ENCODE measurements around the gene TLK2.

TLK2 gene

GRCh38 chr17:62627904-62628633 lies 149.4 kb downstream of the TLK2 start:
- peak; percentile 96 for DNase-seq

- peak; percentile 68 for DNase-seq
Measured at GRCh38 chr17:62628831-62629555, 150.4 kb downstream of the TLK2 start.

- DNase-seq: no peak
Measured at GRCh38 chr17:62629556-62630364, 151.1 kb downstream of the TLK2 start.

GRCh38 chr17:62630365-62631085 lies 151.9 kb downstream of the TLK2 start:
- no peak for DNase-seq

- DNase-seq: no peak
Measured at GRCh38 chr17:62631086-62631935, 152.7 kb downstream of the TLK2 start.

- no peak for DNase-seq
Measured at GRCh38 chr17:62631936-62632924, 153.6 kb downstream of the TLK2 start.

GRCh38 chr17:62637809-62638208 lies 159.2 kb downstream of the TLK2 start:
- DNase-seq: no peak

GRCh38 chr17:62641153-62641552 lies 162.5 kb downstream of the TLK2 start:
- DNase-seq: no peak

GRCh38 chr17:62641951-62642350 lies 163.3 kb downstream of the TLK2 start:
- no peak for DNase-seq

GRCh38 chr17:62643496-62643895 lies 164.9 kb downstream of the TLK2 start:
- no peak for DNase-seq

- no peak for DNase-seq
Measured at GRCh38 chr17:62644487-62645173, 166.0 kb downstream of the TLK2 start.

- DNase-seq: no peak
Measured at GRCh38 chr17:62648251-62648955, 169.8 kb downstream of the TLK2 start.

GRCh38 chr17:62648956-62649294 lies 170.3 kb downstream of the TLK2 start:
- DNase-seq: no peak

- DNase-seq: no peak
Measured at GRCh38 chr17:62649570-62649969, 170.9 kb downstream of the TLK2 start.

- no peak for DNase-seq
Measured at GRCh38 chr17:62650587-62650986, 172.0 kb downstream of the TLK2 start.

- DNase-seq: peak; percentile 78
Measured at GRCh38 chr17:62652251-62653001, 173.8 kb downstream of the TLK2 start.

- DNase-seq: peak; percentile 78
Measured at GRCh38 chr17:62653002-62653825, 174.6 kb downstream of the TLK2 start.
